HG02678 (cell line): ENCODE data around the gene ZBTB42.

Source experiments
- ATAC-seq: cut with Tn5 transposase; IDR thresholded peaks from one replicate; pipeline ENCODE4 v1.9.1; 2021; ENCODE audit warnings: mild to moderate bottlenecking, moderate library complexity; ENCODE audit not compliant: unreplicated experiment

ZBTB42 gene

DNA sequence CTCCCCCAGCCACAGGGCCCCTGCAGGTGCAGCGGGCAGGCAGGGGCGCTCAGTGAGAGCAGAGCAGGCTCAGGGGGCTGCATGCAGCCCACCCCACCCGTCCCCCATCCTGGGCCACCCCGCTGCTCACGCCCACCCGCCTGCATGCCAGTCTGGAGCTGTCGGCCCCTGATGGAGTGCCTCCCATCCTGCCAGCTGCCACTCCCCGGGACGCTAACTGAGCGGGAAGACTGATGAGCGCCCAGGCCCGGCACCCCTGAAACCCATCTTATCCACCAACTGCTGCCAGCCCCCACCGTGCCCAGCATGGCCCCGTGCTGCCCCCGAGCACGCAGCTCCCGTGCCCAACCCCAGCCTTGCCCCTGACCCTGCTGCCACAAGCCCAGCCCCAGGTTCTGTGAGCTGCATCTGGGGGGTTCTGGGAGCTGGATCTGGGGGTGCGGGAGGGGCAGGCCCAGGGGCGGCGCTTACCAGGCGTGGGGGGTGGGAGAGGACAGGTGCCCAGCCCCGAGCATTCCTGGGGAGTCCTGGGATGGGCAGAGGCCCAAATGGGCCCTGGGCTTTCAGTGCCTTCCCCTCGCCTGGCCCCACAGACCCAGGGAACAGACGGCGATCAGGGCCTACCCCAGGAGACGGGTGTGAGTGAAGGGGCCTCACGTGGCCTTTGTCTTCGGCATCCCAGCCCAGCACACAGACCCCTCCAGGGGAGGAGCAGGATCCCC lies 18.7 kb upstream of the ZBTB42 start:
- no peak for ATAC-seq

DNA sequence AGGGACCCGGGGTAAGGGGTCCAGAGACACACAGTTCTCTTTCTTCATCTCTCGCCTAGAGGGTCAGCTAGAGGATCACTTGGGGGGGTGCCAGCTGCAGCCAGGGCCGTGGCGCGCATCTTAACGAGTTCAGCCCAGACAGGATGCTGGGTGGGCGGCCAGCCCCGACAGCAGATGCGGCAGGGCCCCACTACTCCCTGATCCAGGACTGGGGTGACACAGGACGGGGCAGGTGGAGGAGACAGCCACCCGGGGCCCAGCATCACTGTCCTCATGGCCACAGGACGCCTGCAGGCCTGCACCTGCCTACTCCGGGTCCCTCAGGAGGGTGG lies 18.1 kb upstream of the ZBTB42 start:
- no peak for ATAC-seq

DNA sequence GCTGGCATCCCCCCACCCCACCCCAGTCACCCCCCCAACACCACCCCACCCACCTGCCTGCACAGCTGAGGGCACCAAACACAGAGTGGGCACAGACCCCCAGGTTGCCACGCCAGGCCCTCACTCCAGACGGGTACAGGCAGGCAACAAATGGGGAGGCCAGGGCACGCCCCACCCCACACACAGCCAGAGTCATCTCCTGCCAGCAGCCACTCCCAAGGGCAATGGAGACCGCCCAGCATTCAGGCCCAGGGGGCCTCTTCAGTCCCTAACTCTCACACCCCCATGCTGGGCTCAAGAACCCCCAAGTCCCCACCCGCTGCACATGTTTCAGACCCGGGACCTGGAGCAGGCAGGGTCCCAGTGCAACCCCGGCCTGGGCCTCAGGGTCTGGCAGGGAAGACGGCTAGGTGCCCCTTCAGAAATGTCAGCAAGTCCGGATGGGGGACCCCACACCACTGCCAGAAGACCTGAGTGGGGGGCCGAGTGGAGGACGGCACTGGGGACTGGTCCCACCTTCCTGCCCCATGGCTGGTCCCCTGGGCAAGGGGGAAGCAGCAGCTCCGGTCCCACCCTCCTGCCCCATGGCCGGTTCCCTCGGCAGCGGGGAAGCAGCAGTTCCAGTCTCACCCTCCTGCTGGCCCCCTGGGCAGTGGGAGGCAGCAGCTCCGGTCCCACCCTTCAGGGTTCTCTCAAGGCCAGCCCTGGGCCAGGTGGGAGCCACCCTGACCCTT lies 17.2 kb upstream of the ZBTB42 start:
- no peak for ATAC-seq

GRCh38 chr14:104784218-104784568 lies 16.7 kb upstream of the ZBTB42 start:
- ATAC-seq, result no peak

- no peak for ATAC-seq
Measured at GRCh38 chr14:104784846-104785707, 15.8 kb upstream of the ZBTB42 start.

GRCh38 chr14:104785708-104786080 lies 15.2 kb upstream of the ZBTB42 start:
- ATAC-seq, result no peak

- no peak for ATAC-seq
Measured at GRCh38 chr14:104786091-104786586, 14.8 kb upstream of the ZBTB42 start.

GRCh38 chr14:104786726-104787675 lies 13.9 kb upstream of the ZBTB42 start:
- no peak for ATAC-seq

GRCh38 chr14:104787736-104788135 lies 13.2 kb upstream of the ZBTB42 start:
- ATAC-seq, result no peak

- no peak for ATAC-seq
Measured at GRCh38 chr14:104788161-104788818, 12.6 kb upstream of the ZBTB42 start.

DNA sequence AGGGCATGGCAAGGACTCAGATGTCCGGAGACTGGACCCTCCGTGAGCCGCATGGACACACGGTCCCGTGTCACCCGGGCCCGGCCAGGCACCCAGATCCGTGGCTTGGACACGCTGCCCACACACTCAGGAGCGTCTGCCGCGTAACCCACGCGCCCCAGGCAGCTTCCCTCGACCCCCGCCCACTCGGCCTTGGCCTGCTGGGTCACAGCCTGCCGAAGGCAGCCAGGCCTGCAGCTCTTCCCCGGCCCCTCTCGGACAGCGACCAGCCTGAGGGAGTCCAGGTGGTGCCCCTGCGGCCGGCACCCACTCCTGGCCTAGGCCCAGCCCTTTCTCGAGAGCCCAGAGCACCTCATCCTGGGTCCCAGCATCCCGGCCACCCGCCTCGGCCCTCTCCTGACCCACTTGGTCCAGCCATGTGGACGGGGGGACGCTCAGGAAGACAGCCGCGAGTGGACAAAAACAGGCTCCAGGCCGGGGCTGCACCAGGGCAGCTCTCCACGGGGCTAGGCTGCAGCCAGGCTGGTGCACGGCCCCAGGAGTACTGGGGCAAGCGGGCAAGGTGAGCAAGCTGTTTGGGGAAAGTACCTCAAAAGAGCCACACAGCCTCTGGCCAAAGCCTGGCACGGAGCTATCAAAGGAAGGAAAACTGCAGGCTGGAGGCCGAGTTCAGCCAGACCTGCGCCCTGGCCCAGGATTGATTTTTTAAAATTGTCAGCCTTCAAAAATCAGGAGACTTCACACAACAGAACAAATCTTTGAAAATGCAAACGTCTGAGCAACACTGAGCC lies 11.8 kb upstream of the ZBTB42 start:
- ATAC-seq, result no peak

DNA sequence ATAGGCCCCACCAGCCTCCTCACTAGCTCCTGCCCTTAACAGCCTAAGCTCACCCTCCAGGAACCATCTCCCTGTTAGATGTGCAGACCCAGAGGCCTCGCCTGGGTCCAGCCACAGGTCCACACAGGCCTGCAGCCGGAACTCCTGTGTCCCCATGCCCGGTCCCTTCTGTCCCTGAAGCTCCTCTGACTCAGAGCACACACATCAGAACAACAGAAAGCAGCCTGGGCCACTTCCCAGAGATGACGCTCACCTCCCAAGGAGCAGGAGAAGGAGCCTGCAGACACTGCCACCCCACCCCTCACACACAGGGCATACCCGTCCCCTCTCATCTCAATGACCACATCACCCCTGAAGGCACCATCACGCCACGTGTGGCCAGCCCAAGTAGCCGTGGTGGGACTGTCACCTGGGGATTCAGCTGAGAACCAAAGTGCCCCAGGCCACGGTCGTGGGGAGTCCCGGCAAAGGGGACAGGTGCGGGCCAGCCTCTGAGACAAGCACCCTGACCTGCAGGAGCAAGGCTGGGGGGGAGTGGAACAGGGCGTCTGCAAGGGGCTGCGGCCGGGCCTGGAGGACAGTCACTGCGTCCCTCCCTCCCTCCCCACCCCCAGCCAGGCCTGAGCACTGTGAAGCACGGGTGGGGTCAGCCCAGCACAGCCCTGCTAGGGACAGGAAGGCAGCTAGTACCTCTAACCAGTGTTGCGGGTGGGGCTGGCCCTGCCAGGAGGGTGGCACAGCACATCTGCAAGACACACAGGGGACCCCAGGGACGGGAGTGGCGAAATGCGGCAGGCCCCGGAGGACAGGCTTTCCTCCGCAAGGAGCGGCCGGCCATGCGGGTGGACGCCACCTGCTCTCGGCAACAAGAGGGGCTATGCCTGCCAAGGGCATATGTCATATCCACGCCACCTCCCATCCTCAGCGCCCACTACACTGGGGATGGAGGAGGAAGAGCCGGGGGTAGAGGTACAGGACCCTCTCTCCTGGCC lies 10.9 kb upstream of the ZBTB42 start:
- ATAC-seq, result no peak

GRCh38 chr14:104791425-104791824 lies 9.5 kb upstream of the ZBTB42 start:
- ATAC-seq, result no peak

- no peak for ATAC-seq
Measured at GRCh38 chr14:104792101-104792884, 8.6 kb upstream of the ZBTB42 start.

GRCh38 chr14:104792945-104793702 lies 7.8 kb upstream of the ZBTB42 start:
- no peak for ATAC-seq

DNA sequence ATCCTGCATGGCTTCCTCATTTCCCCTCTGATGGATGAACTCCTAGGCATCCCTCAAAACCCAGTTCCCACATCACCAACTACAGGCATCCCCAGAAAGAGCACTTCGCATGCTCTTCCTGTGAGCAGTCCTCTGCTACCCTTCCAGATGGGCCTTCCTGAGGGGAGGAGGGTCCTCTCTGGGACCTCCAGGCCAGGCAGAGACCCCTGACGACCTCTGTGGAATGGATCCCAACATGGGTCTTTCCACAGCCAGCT lies 7.3 kb upstream of the ZBTB42 start:
- no peak for ATAC-seq

- ATAC-seq, result no peak
Measured at GRCh38 chr14:104794099-104794498, 6.8 kb upstream of the ZBTB42 start.
